SU-DHL-6 (cell line): ENCODE measurements around the gene SMIM23.

Experiments
- H2AFZ ChIP-seq: fragments of 200-600 bp; sonication (generic); 2 replicates; pipeline ENCODE4 v1.6.1; 2014; ENCODE audit warnings: low read depth, mild to moderate bottlenecking, moderate library complexity, mixed read lengths, antibody characterized with exemption, low read length; ENCODE audit not compliant: severe bottlenecking
- H3F3A ChIP-seq: fragments of 200-600 bp; shearing (Covaris generic); 2 replicates; pipeline ENCODE4 v1.6.0; 2016; ENCODE audit warnings: antibody characterized with exemption, mild to moderate bottlenecking; ENCODE audit not compliant: insufficient read depth
- H3K27ac ChIP-seq: fragments of 200-600 bp; sonication (generic); 2 replicates; pipeline ENCODE4 v1.5.1; 2016; ENCODE audit warnings: low read depth, mild to moderate bottlenecking, low read length, moderate library complexity, mixed read lengths
- H3K27me3 ChIP-seq: fragments of 200-600 bp; sonication (generic), shearing (Covaris generic); 2 replicates; pipeline ENCODE4 v1.6.0; 2014; ENCODE audit warnings: mild to moderate bottlenecking, low read length
- H3K36me3 ChIP-seq: fragments of 200-600 bp; sonication (generic); 2 replicates; pipeline ENCODE4 v1.6.1; 2014; ENCODE audit warnings: mild to moderate bottlenecking, low read length, mixed read lengths
- H3K4me2 ChIP-seq: fragments of 300-600, 200-600 bp; shearing (Covaris generic), sonication (generic); 2 replicates; pipeline ENCODE4 v1.6.0; 2014; ENCODE audit warnings: low read length, low read depth, mild to moderate bottlenecking; ENCODE audit not compliant: poor library complexity, severe bottlenecking
- H3K4me3 ChIP-seq: fragments of 200-600 bp; sonication (generic); 2 replicates; pipeline ENCODE4 v1.5.1; 2014; ENCODE audit warnings: antibody characterized with exemption, low read length, mild to moderate bottlenecking, mixed read lengths; ENCODE audit not compliant: insufficient read depth, poor library complexity, severe bottlenecking
- H3K79me2 ChIP-seq: fragments of 200-600 bp; sonication (generic); 2 replicates; pipeline ENCODE4 v1.6.1; 2014; ENCODE audit warnings: mild to moderate bottlenecking, low read length, moderate library complexity; ENCODE audit not compliant: insufficient read depth
- H3K9ac ChIP-seq: fragments of 200-600 bp; sonication (generic); 2 replicates; pipeline ENCODE4 v1.7.0; 2014; ENCODE audit warnings: mild to moderate bottlenecking, low read length
- H3K9me2 ChIP-seq: fragments of 200-600 bp; sonication (generic); replicated peaks from 2 replicates; pipeline ENCODE4 v1.6.1; 2014; ENCODE audit warnings: low read length; ENCODE audit not compliant: insufficient read depth
- H3K9me3 ChIP-seq: fragments of 200-600 bp; sonication (generic); 2 replicates; pipeline ENCODE4 v1.6.1; 2014; ENCODE audit warnings: low read length, mixed read lengths; ENCODE audit not compliant: insufficient read depth
- H4K20me1 ChIP-seq: fragments of 200-600 bp; sonication (generic); 2 replicates; pipeline ENCODE4 v1.6.1; 2014; ENCODE audit warnings: low read depth, mild to moderate bottlenecking, antibody characterized with exemption, low read length, moderate library complexity, mixed read lengths
- EZH2phosphoT487 ChIP-seq: fragments of 200-600 bp; sonication (generic), shearing (Covaris generic); conservative IDR thresholded peaks from 2 replicates; pipeline ENCODE4 v1.6.1; 2018; ENCODE audit warnings: mild to moderate bottlenecking, antibody characterized with exemption, low read length, moderate library complexity, mixed read lengths
- TF ChIP-seq, protein P1 (sequence below): fragments of 200-600 bp; sonication (generic); IDR thresholded peaks from one replicate; pipeline ENCODE4 v1.5.1; 2017; ENCODE audit warnings: antibody characterized with exemption, mild to moderate bottlenecking, low read length, moderate library complexity; ENCODE audit not compliant: insufficient read depth, poor library complexity, severe bottlenecking

Gene SMIM23

DNA sequence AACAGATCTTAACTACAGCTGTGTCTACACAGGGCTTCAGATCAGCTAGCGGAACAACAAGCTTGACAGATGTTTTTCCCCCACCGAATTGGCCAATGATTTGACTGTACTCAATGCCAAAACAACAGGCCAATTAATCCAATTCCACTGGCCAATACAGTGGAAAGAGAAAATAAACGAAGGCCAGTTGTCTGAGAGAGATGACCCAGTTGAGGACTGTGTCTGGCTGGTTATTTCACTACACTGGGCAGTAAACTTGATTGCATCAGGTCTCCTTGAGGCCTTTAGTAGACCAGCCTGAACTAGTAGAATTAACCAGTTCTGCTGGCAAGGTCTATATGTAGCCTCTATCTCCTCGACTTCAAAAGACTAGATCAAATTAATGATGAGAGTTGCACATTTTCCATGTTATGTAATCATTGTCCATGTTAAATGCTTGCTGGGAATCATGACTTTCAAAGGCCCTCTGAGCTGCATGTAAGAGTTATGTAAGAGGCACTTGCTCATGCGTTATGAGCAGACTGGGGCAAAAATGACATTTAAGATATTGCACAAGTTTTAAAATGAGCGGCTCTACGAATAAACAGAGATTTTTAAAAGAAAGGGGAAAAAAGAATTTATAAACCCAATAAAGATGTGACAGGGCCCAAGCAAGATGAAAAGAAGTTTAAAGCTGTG lies 28.3 kb downstream of the SMIM23 start:
- Histone ChIP-seq H3K4me3 (no peak overlapping the region), H3K9me3 (no peaks in the 10 kb centered on the region), H4K20me1 (no peaks in the 10 kb centered on the region), H3K4me2 (no peak overlapping the region), H3F3A (no peaks in the 10 kb centered on the region), H3K9ac (no peak overlapping the region), H3K79me2 (no peaks in the 10 kb centered on the region), H3K27me3 (no peaks in the 10 kb centered on the region), H3K36me3 (no peaks in the 10 kb centered on the region), H2AFZ (no peak overlapping the region), H3K27ac (no peak overlapping the region), H3K9me2 (no peaks in the 10 kb centered on the region)
- TF ChIP-seq EZH2phosphoT487, result no peak
- TF ChIP-seq, protein P1, sequence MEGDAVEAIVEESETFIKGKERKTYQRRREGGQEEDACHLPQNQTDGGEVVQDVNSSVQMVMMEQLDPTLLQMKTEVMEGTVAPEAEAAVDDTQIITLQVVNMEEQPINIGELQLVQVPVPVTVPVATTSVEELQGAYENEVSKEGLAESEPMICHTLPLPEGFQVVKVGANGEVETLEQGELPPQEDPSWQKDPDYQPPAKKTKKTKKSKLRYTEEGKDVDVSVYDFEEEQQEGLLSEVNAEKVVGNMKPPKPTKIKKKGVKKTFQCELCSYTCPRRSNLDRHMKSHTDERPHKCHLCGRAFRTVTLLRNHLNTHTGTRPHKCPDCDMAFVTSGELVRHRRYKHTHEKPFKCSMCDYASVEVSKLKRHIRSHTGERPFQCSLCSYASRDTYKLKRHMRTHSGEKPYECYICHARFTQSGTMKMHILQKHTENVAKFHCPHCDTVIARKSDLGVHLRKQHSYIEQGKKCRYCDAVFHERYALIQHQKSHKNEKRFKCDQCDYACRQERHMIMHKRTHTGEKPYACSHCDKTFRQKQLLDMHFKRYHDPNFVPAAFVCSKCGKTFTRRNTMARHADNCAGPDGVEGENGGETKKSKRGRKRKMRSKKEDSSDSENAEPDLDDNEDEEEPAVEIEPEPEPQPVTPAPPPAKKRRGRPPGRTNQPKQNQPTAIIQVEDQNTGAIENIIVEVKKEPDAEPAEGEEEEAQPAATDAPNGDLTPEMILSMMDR, result no peak

DNA sequence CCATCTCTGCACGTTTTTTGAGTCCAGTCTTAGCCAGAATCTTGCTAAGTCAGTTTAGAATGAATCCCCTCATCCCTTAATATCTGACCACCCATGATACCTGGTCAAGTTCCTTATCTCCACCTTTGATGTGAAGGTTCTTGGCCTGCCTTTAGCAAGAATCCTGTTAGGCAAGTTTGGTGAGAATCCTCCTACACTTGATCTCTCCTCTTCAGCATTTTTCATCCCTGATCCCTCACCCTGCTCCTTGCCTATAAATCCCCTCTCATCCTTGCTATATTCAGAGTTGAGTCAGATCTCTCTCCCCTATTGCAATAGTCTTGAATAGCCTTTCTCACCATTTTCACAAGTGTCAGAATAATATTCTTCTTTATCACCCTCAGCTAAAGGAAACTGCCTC lies 31.0 kb downstream of the SMIM23 start:
- no peaks in the 10 kb centered on the region for H3F3A ChIP-seq
- H3K27ac ChIP-seq, result no peak overlapping the region
- no peaks in the 10 kb centered on the region for H3K27me3 ChIP-seq
- H3K9ac ChIP-seq, result no peak overlapping the region
- H3K79me2 ChIP-seq, result no peaks in the 10 kb centered on the region
- H4K20me1 ChIP-seq, result no peaks in the 10 kb centered on the region
- no peak overlapping the region for H3K4me2 ChIP-seq
- no peak overlapping the region for H3K4me3 ChIP-seq
- H3K9me3 ChIP-seq, result no peaks in the 10 kb centered on the region
- no peaks in the 10 kb centered on the region for H3K36me3 ChIP-seq
- H3K9me2 ChIP-seq, result no peaks in the 10 kb centered on the region
- TF ChIP-seq EZH2phosphoT487, result no peak
- TF ChIP-seq, protein P1, result no peak
- H2AFZ ChIP-seq, result no peak overlapping the region

DNA sequence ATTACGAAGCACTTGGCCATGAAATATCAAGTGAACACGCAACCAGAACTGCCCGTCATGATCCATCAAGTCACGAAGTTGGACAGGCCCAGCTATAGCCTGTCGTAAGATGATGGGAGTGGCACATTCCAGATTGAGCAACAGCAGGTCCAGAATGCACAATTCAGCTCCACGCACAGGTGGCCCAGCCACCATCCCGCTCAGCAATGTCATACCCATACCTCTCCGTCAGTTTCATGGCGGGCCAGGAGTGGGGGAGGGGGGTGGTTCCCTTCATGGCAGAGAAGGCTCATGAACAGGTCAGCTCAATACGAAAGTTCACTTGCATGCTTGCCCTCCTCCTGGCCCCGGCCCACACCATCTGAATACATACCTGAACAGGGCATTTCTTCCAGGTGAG lies 34.9 kb downstream of the SMIM23 start:
- Histone ChIP-seq H3K9me3 (no peaks in the 10 kb centered on the region), H3K9me2 (no peaks in the 10 kb centered on the region), H3K27me3 (no peaks in the 10 kb centered on the region), H3K9ac (no peak overlapping the region), H3K36me3 (no peaks in the 10 kb centered on the region), H3K4me3 (no peak overlapping the region), H3K4me2 (no peak overlapping the region), H3K79me2 (no peaks in the 10 kb centered on the region), H2AFZ (no peak overlapping the region), H3F3A (no peaks in the 10 kb centered on the region), H3K27ac (no peak overlapping the region), H4K20me1 (no peaks in the 10 kb centered on the region)
- TF ChIP-seq, protein P1, result no peak
- no peak for TF ChIP-seq EZH2phosphoT487
